Fibroblast of mammary gland (primary cell): ENCODE results near the gene ELMO1.

Experiments
- DNase-seq: peaks from one replicate; pipeline ENCODE4 v3.0.0-alpha.2; 2010; ENCODE audit warnings: low read depth
- H3K4me3 ChIP-seq: 2 replicates; pipeline ENCODE4 v1.5.1; 2011; ENCODE audit warnings: low read depth, mild to moderate bottlenecking, low read length, moderate library complexity; ENCODE audit not compliant: control insufficient read depth
- TF ChIP-seq, protein P1 (sequence below): conservative IDR thresholded peaks from 2 replicates; pipeline ENCODE4 v1.5.1; 2011; ENCODE audit warnings: low read depth, low read length, inconsistent platforms; ENCODE audit not compliant: control insufficient read depth, insufficient read depth

The ELMO1 gene

GRCh38 chr7:37150180-37150579 lies 298.5 kb downstream of the ELMO1 start:
- TF ChIP-seq, protein P1, sequence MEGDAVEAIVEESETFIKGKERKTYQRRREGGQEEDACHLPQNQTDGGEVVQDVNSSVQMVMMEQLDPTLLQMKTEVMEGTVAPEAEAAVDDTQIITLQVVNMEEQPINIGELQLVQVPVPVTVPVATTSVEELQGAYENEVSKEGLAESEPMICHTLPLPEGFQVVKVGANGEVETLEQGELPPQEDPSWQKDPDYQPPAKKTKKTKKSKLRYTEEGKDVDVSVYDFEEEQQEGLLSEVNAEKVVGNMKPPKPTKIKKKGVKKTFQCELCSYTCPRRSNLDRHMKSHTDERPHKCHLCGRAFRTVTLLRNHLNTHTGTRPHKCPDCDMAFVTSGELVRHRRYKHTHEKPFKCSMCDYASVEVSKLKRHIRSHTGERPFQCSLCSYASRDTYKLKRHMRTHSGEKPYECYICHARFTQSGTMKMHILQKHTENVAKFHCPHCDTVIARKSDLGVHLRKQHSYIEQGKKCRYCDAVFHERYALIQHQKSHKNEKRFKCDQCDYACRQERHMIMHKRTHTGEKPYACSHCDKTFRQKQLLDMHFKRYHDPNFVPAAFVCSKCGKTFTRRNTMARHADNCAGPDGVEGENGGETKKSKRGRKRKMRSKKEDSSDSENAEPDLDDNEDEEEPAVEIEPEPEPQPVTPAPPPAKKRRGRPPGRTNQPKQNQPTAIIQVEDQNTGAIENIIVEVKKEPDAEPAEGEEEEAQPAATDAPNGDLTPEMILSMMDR = no peak
- DNase-seq = no peak
- H3K4me3 ChIP-seq = no peak overlapping the region

DNA sequence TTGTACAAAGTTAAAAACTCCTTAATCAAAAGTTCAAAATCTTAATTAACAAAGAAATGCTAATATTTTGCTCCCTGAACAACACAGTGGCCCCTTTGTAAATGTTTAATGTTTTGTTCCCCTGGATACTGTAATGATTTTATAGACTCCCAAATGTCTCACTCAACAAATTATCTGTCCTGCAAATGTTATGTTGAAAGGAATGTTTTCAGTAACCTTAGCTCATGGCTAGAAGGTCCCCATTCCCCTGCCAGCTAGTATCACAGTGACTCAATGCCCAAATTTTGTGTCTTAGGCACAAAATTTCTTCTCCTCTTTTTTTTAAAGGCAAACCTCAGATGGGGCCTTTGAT lies 298.9 kb downstream of the ELMO1 start:
- no peak overlapping the region for H3K4me3 ChIP-seq
- TF ChIP-seq, protein P1 = no peak
- DNase-seq = no peak

- TF ChIP-seq, protein P1 = no peak
- DNase-seq = no peak
- H3K4me3 ChIP-seq = no peak overlapping the region
These were observed 299.5 kb downstream of the ELMO1 start for GRCh38 chr7:37149051-37149772.

- TF ChIP-seq, protein P1 = no peak
- no peak for DNase-seq
- no peak overlapping the region for H3K4me3 ChIP-seq
These were observed 303.0 kb downstream of the ELMO1 start for GRCh38 chr7:37145682-37146081.

DNA sequence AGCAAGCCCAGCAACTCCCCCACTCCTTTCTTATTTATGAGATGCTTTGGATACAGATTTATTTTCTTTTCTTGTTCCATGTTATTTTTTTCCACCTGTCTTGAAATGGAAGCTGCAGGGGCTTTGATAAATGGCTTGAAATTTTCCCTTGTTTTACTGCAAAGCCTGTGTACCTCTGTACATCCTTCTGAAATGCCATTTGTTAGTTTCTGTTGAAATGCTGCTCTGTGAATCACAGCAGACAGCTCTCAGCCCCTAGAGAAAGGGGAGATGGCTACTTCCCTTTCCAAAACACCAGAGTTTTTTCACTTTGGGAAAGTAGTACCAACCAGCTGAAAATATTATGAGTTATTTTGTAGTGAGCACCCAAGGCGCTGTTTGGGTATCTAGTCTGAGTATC lies 304.2 kb downstream of the ELMO1 start:
- no peak overlapping the region for H3K4me3 ChIP-seq

DNA sequence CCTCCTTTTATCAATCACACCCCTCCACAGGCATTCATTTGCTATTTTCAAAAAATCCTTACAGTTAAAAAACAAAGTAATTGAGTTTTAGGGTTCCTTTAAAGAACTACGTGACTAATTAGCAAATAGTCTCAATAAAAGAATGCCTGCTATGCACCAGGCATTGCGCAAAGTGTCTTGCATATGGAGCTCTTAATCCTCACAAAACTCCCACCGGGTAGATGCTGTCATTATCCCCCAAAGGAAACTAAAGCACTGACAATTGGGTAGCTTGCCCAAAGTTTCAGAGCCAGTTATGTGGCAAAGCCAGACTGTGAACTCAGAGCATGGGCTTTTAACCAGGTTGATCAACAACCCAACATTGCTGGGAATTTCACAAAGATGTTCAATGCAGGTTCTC lies 305.7 kb downstream of the ELMO1 start:
- no peak overlapping the region for H3K4me3 ChIP-seq
- DNase-seq = no peak
- TF ChIP-seq, protein P1 = no peak

More for the DNA sequence above, 304.2 kb downstream of the ELMO1 start:
- TF ChIP-seq, protein P1 = no peak
- DNase-seq = no peak
